Activated gamma-delta T cell (primary cell): ENCODE data around the gene ANO6.

ENCODE experiments used
- DNase-seq: peaks from one replicate; lab custom pipeline; 2025; lab: John Stamatoyannopoulos, UW

Gene ANO6

GRCh38 chr12:45279931-45280830, 64.3 kb downstream of the ANO6 start:
- no peak for DNase-seq

GRCh38 chr12:45281994-45282393, 66.1 kb downstream of the ANO6 start:
- no peak for DNase-seq

- no peak for DNase-seq
These were observed 66.5 kb downstream of the ANO6 start for GRCh38 chr12:45282411-45282810.

- no peak for DNase-seq
These were observed 68.4 kb downstream of the ANO6 start for GRCh38 chr12:45284096-45284901.

GRCh38 chr12:45285717-45286116, 69.8 kb downstream of the ANO6 start:
- no peak for DNase-seq

- no peak for DNase-seq
These were observed 70.7 kb downstream of the ANO6 start for GRCh38 chr12:45286621-45287020.

- no peak for DNase-seq
These were observed 73.6 kb downstream of the ANO6 start for GRCh38 chr12:45289245-45290215.

- DNase-seq, result no peak
These were observed 74.3 kb downstream of the ANO6 start for GRCh38 chr12:45290216-45290605.

- no peak for DNase-seq
These were observed 75.6 kb downstream of the ANO6 start for GRCh38 chr12:45291518-45291917.

- DNase-seq, result no peak
These were observed 76.7 kb downstream of the ANO6 start for GRCh38 chr12:45292486-45293195.

- DNase-seq, result no peak
These were observed 79.0 kb downstream of the ANO6 start for GRCh38 chr12:45294906-45295305.

GRCh38 chr12:45296046-45296586, 80.2 kb downstream of the ANO6 start:
- DNase-seq, result no peak

GRCh38 chr12:45298047-45298446, 82.2 kb downstream of the ANO6 start:
- DNase-seq, result no peak

- DNase-seq, result no peak
These were observed 83.1 kb downstream of the ANO6 start for GRCh38 chr12:45298721-45299692.

GRCh38 chr12:45302621-45303369, 86.9 kb downstream of the ANO6 start:
- DNase-seq, result no peak

GRCh38 chr12:45303945-45304344, 88.0 kb downstream of the ANO6 start:
- no peak for DNase-seq

- DNase-seq, result no peak
These were observed 88.8 kb downstream of the ANO6 start for GRCh38 chr12:45304514-45305178.

- DNase-seq, result no peak
These were observed 90.0 kb downstream of the ANO6 start for GRCh38 chr12:45305907-45306306.
